GM23338 (cell line): Measurements from ENCODE around the gene ZFX.

Experiments used
- CREB1 ChIP-seq: fragments of 250-450 bp; sonication (Bioruptor Pico); IDR thresholded peaks from 2 replicates; pipeline ENCODE4 v1.5.0; 2020; ENCODE audit warnings: low read depth, mild to moderate bottlenecking, moderate library complexity
- EZH2 ChIP-seq: fragments of 200-600 bp; sonication (generic); IDR thresholded peaks from one replicate; pipeline ENCODE4 v1.8.0; 2017; ENCODE audit warnings: antibody characterized with exemption, mild to moderate bottlenecking, low read depth; ENCODE audit not compliant: unreplicated experiment
- EZH2phosphoT487 ChIP-seq: fragments of 200-600 bp; sonication (generic); IDR thresholded peaks from one replicate; pipeline ENCODE4 v1.8.1; 2018; ENCODE audit warnings: antibody characterized with exemption; ENCODE audit not compliant: unreplicated experiment
- JUNB ChIP-seq: IDR thresholded peaks from one replicate; pipeline ENCODE4 v1.6.1; 2016; ENCODE audit warnings: antibody characterized with exemption; ENCODE audit not compliant: unreplicated experiment
- NANOG ChIP-seq: IDR thresholded peaks from 2 replicates; pipeline ENCODE4 v1.6.1; 2016; ENCODE audit warnings: antibody characterized with exemption, borderline replicate concordance
- POLR2AphosphoS5 ChIP-seq: IDR thresholded peaks from 2 replicates; pipeline ENCODE4 v1.6.1; 2016; ENCODE audit warnings: antibody characterized with exemption, low read depth
- TF ChIP-seq, protein P1 (sequence below), 2 experiments: fragments of 200-600 bp in 1 of 2; sonication (generic) in 1 of 2; conservative IDR thresholded peaks; 2 replicates each; pipeline versions ENCODE4 v1.5.1 to v1.6.1; 2016 to 2017; ENCODE audit warnings: antibody characterized with exemption in 2 of 2, low read depth in 2 of 2, mild to moderate bottlenecking in 2 of 2, moderate library complexity in 1 of 2
- TF ChIP-seq, protein P2 (sequence below): IDR thresholded peaks from one replicate; pipeline ENCODE4 v1.6.1; 2018; ENCODE audit warnings: antibody characterized with exemption; ENCODE audit not compliant: unreplicated experiment
- TF ChIP-seq, protein P3 (sequence below): IDR thresholded peaks from 2 replicates; pipeline ENCODE4 v1.6.1; 2016; ENCODE audit warnings: antibody characterized with exemption

DNA sequence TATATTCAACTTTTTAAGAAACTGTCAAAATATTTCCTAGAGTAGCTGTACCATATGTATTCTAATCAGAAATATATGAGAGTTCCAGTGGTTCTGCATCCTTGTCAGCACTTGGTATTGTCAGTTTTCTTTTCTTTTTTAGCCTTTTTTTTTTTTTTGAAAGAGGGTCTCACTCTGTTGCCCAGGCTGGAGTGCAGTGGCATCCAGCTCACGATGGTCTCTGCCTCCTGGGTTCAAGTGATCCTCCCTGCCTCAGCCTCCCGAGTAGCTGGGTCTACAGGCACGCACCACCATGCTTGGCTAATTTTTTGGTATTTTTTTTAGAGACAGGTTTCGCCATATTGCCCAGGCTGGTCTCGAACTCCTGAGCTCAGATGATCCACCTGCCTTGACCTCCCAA, 79.1 kb downstream of the ZFX start:
- TF ChIP-seq, protein P1, sequence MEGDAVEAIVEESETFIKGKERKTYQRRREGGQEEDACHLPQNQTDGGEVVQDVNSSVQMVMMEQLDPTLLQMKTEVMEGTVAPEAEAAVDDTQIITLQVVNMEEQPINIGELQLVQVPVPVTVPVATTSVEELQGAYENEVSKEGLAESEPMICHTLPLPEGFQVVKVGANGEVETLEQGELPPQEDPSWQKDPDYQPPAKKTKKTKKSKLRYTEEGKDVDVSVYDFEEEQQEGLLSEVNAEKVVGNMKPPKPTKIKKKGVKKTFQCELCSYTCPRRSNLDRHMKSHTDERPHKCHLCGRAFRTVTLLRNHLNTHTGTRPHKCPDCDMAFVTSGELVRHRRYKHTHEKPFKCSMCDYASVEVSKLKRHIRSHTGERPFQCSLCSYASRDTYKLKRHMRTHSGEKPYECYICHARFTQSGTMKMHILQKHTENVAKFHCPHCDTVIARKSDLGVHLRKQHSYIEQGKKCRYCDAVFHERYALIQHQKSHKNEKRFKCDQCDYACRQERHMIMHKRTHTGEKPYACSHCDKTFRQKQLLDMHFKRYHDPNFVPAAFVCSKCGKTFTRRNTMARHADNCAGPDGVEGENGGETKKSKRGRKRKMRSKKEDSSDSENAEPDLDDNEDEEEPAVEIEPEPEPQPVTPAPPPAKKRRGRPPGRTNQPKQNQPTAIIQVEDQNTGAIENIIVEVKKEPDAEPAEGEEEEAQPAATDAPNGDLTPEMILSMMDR (conservative IDR thresholded peaks at IDR 0.05; ENCODE audit: low read depth in 2 of 2), result no peak
- TF ChIP-seq POLR2AphosphoS5 (no peak), EZH2 (no peak), NANOG (no peak), CREB1 (no peak), JUNB (no peak), EZH2phosphoT487 (no peak)
- TF ChIP-seq, protein P2, sequence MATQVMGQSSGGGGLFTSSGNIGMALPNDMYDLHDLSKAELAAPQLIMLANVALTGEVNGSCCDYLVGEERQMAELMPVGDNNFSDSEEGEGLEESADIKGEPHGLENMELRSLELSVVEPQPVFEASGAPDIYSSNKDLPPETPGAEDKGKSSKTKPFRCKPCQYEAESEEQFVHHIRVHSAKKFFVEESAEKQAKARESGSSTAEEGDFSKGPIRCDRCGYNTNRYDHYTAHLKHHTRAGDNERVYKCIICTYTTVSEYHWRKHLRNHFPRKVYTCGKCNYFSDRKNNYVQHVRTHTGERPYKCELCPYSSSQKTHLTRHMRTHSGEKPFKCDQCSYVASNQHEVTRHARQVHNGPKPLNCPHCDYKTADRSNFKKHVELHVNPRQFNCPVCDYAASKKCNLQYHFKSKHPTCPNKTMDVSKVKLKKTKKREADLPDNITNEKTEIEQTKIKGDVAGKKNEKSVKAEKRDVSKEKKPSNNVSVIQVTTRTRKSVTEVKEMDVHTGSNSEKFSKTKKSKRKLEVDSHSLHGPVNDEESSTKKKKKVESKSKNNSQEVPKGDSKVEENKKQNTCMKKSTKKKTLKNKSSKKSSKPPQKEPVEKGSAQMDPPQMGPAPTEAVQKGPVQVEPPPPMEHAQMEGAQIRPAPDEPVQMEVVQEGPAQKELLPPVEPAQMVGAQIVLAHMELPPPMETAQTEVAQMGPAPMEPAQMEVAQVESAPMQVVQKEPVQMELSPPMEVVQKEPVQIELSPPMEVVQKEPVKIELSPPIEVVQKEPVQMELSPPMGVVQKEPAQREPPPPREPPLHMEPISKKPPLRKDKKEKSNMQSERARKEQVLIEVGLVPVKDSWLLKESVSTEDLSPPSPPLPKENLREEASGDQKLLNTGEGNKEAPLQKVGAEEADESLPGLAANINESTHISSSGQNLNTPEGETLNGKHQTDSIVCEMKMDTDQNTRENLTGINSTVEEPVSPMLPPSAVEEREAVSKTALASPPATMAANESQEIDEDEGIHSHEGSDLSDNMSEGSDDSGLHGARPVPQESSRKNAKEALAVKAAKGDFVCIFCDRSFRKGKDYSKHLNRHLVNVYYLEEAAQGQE, result no peak
- TF ChIP-seq, protein P3, sequence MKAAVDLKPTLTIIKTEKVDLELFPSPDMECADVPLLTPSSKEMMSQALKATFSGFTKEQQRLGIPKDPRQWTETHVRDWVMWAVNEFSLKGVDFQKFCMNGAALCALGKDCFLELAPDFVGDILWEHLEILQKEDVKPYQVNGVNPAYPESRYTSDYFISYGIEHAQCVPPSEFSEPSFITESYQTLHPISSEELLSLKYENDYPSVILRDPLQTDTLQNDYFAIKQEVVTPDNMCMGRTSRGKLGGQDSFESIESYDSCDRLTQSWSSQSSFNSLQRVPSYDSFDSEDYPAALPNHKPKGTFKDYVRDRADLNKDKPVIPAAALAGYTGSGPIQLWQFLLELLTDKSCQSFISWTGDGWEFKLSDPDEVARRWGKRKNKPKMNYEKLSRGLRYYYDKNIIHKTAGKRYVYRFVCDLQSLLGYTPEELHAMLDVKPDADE, result no peak
